Endometrial microvascular endothelial cells (primary cell): ENCODE measurements around the gene ZNF548. TPM values are rescaled to one million over a fixed set of nuclear protein-coding genes. Genes with fewer than 3 reads are reported as not detected.

ENCODE experiments used
- total RNA-seq: library from RNA; depleted of rRNA; stranded (reverse); fragments of >200 nt; gene quantifications from one replicate; pipeline ENCODE4 v1.2.3, GENCODE V29; 2015; ENCODE audit errors: inconsistent ontology term

The ZNF548 gene
- total RNA-seq, 1 donor from 2014 or later: 7.5 TPM

Other genes starting within 250 kb of the ZNF548 start
- not detected for gene ZIM3, start 244.7 kb upstream of the ZNF548 start, total RNA-seq
- gene DUXA, start 222.4 kb upstream of the ZNF548 start, total RNA-seq: not detected
- gene ZNF264, start 198.4 kb upstream of the ZNF548 start, total RNA-seq: 13.4 TPM
- not detected for gene AURKC, start 158.8 kb upstream of the ZNF548 start, total RNA-seq
- 4.6 TPM for gene ZNF805, start 149.2 kb upstream of the ZNF548 start, total RNA-seq
- gene ZNF460, start 109.4 kb upstream of the ZNF548 start, total RNA-seq: 13.5 TPM
- 6.8 TPM for gene ZNF543, start 69.4 kb upstream of the ZNF548 start, total RNA-seq
- 5.2 TPM for gene ZNF304, start 38.6 kb upstream of the ZNF548 start, total RNA-seq
- 12.8 TPM for gene TRAPPC2B, start 26.3 kb upstream of the ZNF548 start, total RNA-seq
- gene ZNF547, start 26.3 kb upstream of the ZNF548 start, total RNA-seq: 2.1 TPM
- gene ZNF17, start 21.3 kb downstream of the ZNF548 start, total RNA-seq: 4.5 TPM
- 6.3 TPM for gene ZNF749, start 45.5 kb downstream of the ZNF548 start, total RNA-seq
- gene VN1R1, start 67.3 kb downstream of the ZNF548 start, total RNA-seq: not detected
- gene ZNF772, start 87.7 kb downstream of the ZNF548 start, total RNA-seq: 4.7 TPM
- gene ZNF419, start 97.9 kb downstream of the ZNF548 start, total RNA-seq: 5.9 TPM
- gene ZNF773, start 110.1 kb downstream of the ZNF548 start, total RNA-seq: 2.0 TPM
- 1.0 TPM for gene ZNF549, start 137.5 kb downstream of the ZNF548 start, total RNA-seq
- 3.1 TPM for gene ZNF550, start 170.0 kb downstream of the ZNF548 start, total RNA-seq
- 2.5 TPM for gene ZNF416, start 189.1 kb downstream of the ZNF548 start, total RNA-seq
- 0.28 TPM for gene ZIK1, start 194.3 kb downstream of the ZNF548 start, total RNA-seq
- gene ZNF530, start 210.0 kb downstream of the ZNF548 start, total RNA-seq: 14.5 TPM
- 5.9 TPM for gene ZNF134, start 224.4 kb downstream of the ZNF548 start, total RNA-seq
- 1.7 TPM for gene ZNF211, start 243.3 kb downstream of the ZNF548 start, total RNA-seq